T-helper 22 cell (primary cell): ENCODE measurements around the gene USP6.
"Not testable (repeated sequence)": the region's sequence is repeated elsewhere in the genome, so short reads cannot be mapped to it uniquely, and the experiment has no call there.

Source experiments
- DNase-seq: peaks from one replicate; pipeline ENCODE4 v3.0.0-alpha.2; 2020; ENCODE audit warnings: low read depth

USP6 gene

GRCh38 chr17:5122056-5122455 lies 6.2 kb downstream of the USP6 start:
- not testable (repeated sequence) for DNase-seq

- no peak for DNase-seq
Measured at GRCh38 chr17:5122586-5123342, 6.9 kb downstream of the USP6 start.

GRCh38 chr17:5123343-5124124 lies 7.7 kb downstream of the USP6 start:
- no peak for DNase-seq

- DNase-seq, result not testable (repeated sequence)
Measured at GRCh38 chr17:5124125-5124760, 8.4 kb downstream of the USP6 start.

GRCh38 chr17:5124896-5125295 lies 9.1 kb downstream of the USP6 start:
- not testable (repeated sequence) for DNase-seq

- DNase-seq, result no peak
Measured at GRCh38 chr17:5126719-5127488, 11.1 kb downstream of the USP6 start.

- no peak for DNase-seq
Measured at GRCh38 chr17:5127910-5128309, 12.1 kb downstream of the USP6 start.

GRCh38 chr17:5128387-5128786 lies 12.6 kb downstream of the USP6 start:
- DNase-seq, result not testable (repeated sequence)

- DNase-seq, result no peak
Measured at GRCh38 chr17:5128905-5129535, 13.2 kb downstream of the USP6 start.

GRCh38 chr17:5129770-5130169 lies 13.9 kb downstream of the USP6 start:
- DNase-seq, result not testable (repeated sequence)

- DNase-seq, result not testable (repeated sequence)
Measured at GRCh38 chr17:5130261-5130660, 14.4 kb downstream of the USP6 start.

- not testable (repeated sequence) for DNase-seq
Measured at GRCh38 chr17:5130687-5131086, 14.9 kb downstream of the USP6 start.

GRCh38 chr17:5131146-5131715 lies 15.4 kb downstream of the USP6 start:
- no peak for DNase-seq

GRCh38 chr17:5131799-5132502 lies 16.1 kb downstream of the USP6 start:
- DNase-seq, result not testable (repeated sequence)

GRCh38 chr17:5132503-5133225 lies 16.8 kb downstream of the USP6 start:
- DNase-seq, result not testable (repeated sequence)

GRCh38 chr17:5133311-5133710 lies 17.5 kb downstream of the USP6 start:
- DNase-seq, result no peak

GRCh38 chr17:5133961-5134360 lies 18.1 kb downstream of the USP6 start:
- DNase-seq, result not testable (repeated sequence)

GRCh38 chr17:5134571-5134970 lies 18.7 kb downstream of the USP6 start:
- not testable (repeated sequence) for DNase-seq

GRCh38 chr17:5135131-5135712 lies 19.4 kb downstream of the USP6 start:
- not testable (repeated sequence) for DNase-seq
